Mammary microvascular endothelial cell (primary cell): Measurements from ENCODE around the gene MAP2K6. TPM values are rescaled to one million over a fixed set of nuclear protein-coding genes. Genes with fewer than 3 reads are reported as not detected.

Experiments
- total RNA-seq: library from RNA; depleted of rRNA; stranded (reverse); fragments of >200 nt; gene quantifications from 2 replicates; pipeline ENCODE4 v1.2.3, GENCODE V29; 2015

Gene MAP2K6
- total RNA-seq, result 2.3 and 3.8 TPM in 2 replicates

DNA sequence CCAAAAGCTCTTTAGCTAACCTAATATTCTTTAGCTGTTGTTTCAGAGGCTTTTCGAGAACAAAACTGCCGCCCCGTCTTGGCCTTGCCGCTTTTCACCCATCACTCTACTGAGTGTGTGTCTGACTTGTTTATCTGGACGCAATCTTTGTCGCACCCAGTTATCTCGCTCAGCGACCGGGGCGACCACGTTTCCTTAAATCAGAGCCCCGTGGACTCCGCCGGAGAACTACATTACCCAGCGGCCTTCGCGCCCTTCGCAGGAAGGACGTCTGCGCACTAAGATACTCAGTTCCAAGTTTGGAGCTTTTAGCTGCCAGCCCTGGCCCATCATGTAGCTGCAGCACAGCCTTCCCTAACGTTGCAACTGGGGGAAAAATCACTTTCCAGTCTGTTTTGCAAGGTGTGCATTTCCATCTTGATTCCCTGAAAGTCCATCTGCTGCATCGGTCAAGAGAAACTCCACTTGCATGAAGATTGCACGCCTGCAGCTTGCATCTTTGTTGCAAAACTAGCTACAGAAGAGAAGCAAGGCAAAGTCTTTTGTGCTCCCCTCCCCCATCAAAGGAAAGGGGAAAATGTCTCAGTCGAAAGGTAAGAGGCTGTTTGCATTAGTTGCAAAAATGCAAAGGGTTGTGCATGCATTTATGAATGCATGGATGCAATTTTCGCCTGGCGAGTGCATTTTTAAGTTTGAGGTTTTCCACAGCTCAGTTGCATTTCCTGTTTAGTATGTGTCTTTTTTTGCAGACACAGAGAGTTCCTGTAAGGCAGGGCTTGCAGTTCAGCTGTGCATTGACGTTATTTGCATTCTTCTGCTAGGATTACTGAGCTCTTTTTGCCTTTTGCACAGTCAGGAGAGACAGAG, at the start of gene MAP2K6:
TSS of gene MAP2K6 (plus strand) at position 290 of the 867 bp plus-strand sequence. CDS start at position 578, 288 bp downstream.

Other genes starting within 250 kb of the MAP2K6 start
- gene ABCA10, start 185.9 kb upstream of the MAP2K6 start, total RNA-seq, result 0.33 and 0.39 TPM in 2 replicates
- gene ABCA5, start 87.6 kb upstream of the MAP2K6 start, total RNA-seq, result 8.5 and 13.7 TPM in 2 replicates